SJCRH30 (cell line): ENCODE measurements around the gene ANG. TPM values are rescaled to one million over a fixed set of nuclear protein-coding genes. Genes with fewer than 3 reads are reported as not detected.
"Not testable (repeated sequence)": the region's sequence is repeated elsewhere in the genome, so short reads cannot be mapped to it uniquely, and the experiment has no call there.

ENCODE experiments used
- DNase-seq, 2 experiments: peaks; one replicate each; pipeline ENCODE4 v3.0.0-alpha.2; 2015 to 2020
- H3K27ac ChIP-seq: fragments of 250-450 bp; sonication (Bioruptor Pico); 2 replicates; pipeline ENCODE4 v1.5.1; 2020; ENCODE audit warnings: mild to moderate bottlenecking, moderate library complexity
- H3K27me3 ChIP-seq: fragments of 250-450 bp; sonication (Bioruptor Pico); 2 replicates; pipeline ENCODE4 v1.5.1; 2020; ENCODE audit warnings: mild to moderate bottlenecking, moderate library complexity
- H3K36me3 ChIP-seq: fragments of 250-450 bp; sonication (Bioruptor Pico); 2 replicates; pipeline ENCODE4 v1.5.1; 2020; ENCODE audit warnings: mild to moderate bottlenecking, moderate library complexity
- H3K4me1 ChIP-seq: fragments of 250-450 bp; sonication (Bioruptor Pico); 2 replicates; pipeline ENCODE4 v1.5.1; 2020; ENCODE audit warnings: mild to moderate bottlenecking, moderate library complexity
- H3K4me3 ChIP-seq: fragments of 250-450 bp; sonication (Bioruptor Pico); 2 replicates; pipeline ENCODE4 v1.5.1; 2020; ENCODE audit warnings: mild to moderate bottlenecking, moderate library complexity
- H3K9me3 ChIP-seq: fragments of 250-450 bp; sonication (Bioruptor Pico); replicated peaks from 2 replicates; pipeline ENCODE4 v1.5.1; 2020; ENCODE audit warnings: mild to moderate bottlenecking, moderate library complexity
- total RNA-seq: library from RNA; depleted of rRNA; stranded (reverse); fragments of >200 nt; shearing (Covaris generic); gene quantifications from 2 replicates; pipeline ENCODE4 v1.2.3, GENCODE V29; 2014; rRNA removed

ANG gene
- total RNA-seq, 1 experiment from 2014 or later: 0.49 TPM

DNA sequence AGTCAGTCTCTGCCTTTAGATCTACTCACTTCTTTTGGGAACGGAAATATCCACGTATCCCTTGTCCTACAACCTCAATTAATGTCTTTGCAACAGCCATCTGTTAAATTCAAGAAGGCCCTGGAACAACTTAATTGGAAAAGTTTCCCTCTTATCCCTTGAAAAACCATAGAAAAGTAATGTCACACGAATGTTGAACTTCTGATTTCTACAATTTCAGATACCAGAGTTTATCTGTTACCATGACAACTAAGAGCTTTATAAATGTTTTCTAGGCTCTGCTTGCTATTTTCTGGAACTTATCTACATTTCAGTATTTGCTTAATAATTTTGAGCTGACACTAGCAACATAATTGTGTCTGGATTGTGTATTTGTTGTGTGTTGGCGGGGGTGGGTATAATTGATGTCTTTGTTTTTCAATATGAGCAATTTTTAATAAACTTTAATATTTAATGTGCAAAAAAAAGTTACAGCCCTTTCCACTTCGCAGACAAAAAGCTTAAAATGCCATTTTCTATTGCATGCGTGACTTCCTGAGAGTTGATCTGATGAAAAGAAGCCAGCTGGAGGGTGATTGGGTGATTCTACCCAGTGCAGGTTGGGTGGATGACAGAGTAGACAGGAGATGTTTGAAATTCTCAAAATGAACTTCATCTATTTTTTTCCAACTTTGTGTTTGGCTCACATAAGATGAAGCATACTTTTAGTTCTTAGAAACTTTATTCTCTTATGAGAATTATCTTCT lies 45.3 kb downstream of the ANG start:
- Histone ChIP-seq H3K27ac (no peak overlapping the region), H3K4me1 (no peaks in the 10 kb centered on the region), H3K4me3 (no peak overlapping the region), H3K36me3 (no peaks in the 10 kb centered on the region), H3K9me3 (no peaks in the 10 kb centered on the region), H3K27me3 (no peaks in the 10 kb centered on the region)
- DNase-seq: no peak

GRCh38 chr14:20734430-20734806 lies 45.9 kb downstream of the ANG start:
- Histone ChIP-seq H3K9me3 (no peaks in the 10 kb centered on the region), H3K27ac (no peak overlapping the region), H3K27me3 (no peaks in the 10 kb centered on the region), H3K4me1 (no peaks in the 10 kb centered on the region), H3K4me3 (no peak overlapping the region), H3K36me3 (no peaks in the 10 kb centered on the region)
- no peak for DNase-seq

GRCh38 chr14:20738292-20738691 lies 49.7 kb downstream of the ANG start:
- H3K4me1 ChIP-seq, H3K27ac ChIP-seq, H3K27me3 ChIP-seq, DNase-seq, H3K36me3 ChIP-seq, H3K9me3 ChIP-seq, H3K4me3 ChIP-seq: not testable (repeated sequence)

DNA sequence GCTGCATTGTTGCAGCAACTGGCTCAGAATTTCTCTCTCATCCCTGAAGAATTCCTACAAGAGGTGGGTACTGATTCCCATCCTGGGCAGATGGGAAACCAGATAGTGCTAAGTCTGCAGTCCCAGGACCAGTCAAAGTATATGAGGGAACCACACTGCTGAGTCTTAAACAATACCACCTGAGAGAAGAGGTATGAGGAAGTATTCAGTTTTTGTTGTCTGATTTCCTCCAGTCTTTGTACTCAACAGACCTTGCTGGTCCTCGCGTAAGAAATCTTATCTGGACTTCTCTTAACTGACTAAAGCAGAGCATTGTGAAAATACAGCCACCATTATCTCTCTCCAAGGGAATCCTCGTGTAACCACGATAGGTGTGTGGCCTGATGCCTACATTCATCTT lies 53.6 kb downstream of the ANG start:
- Histone ChIP-seq H3K4me1 (no peaks in the 10 kb centered on the region), H3K36me3 (no peaks in the 10 kb centered on the region), H3K4me3 (no peak overlapping the region), H3K27me3 (no peaks in the 10 kb centered on the region), H3K9me3 (no peaks in the 10 kb centered on the region), H3K27ac (no peak overlapping the region)
- no peak for DNase-seq

- Histone ChIP-seq H3K4me1 (no peaks in the 10 kb centered on the region), H3K4me3 (no peak overlapping the region), H3K27ac (no peak overlapping the region), H3K9me3 (no peaks in the 10 kb centered on the region), H3K36me3 (no peaks in the 10 kb centered on the region), H3K27me3 (no peaks in the 10 kb centered on the region)
- DNase-seq: no peak
Measured at GRCh38 chr14:20743556-20743955, 55.0 kb downstream of the ANG start.

Other genes starting within 250 kb of the ANG start
- 27.2 and 34.1 TPM in 2 replicates for gene OSGEP, start 234.0 kb upstream of the ANG start, total RNA-seq
- 221 and 235 TPM in 2 replicates for gene APEX1, start 233.5 kb upstream of the ANG start, total RNA-seq
- 24.2 and 25.0 TPM in 2 replicates for gene PIP4P1, start 227.3 kb upstream of the ANG start, total RNA-seq
- gene PNP, start 219.4 kb upstream of the ANG start, total RNA-seq: 29.9 and 36.8 TPM in 2 replicates
- not detected in 2 replicates for gene RNASE10, start 183.2 kb upstream of the ANG start, total RNA-seq
- gene RNASE9, start 127.7 kb upstream of the ANG start, total RNA-seq: not detected in 2 replicates
- not detected in 2 replicates for gene RNASE11, start 100.8 kb upstream of the ANG start, total RNA-seq
- gene RNASE12, start 97.4 kb upstream of the ANG start, total RNA-seq: not detected in 2 replicates
- not detected in 2 replicates for gene OR6S1, start 47.1 kb upstream of the ANG start, total RNA-seq
- gene RNASE4, start 4.2 kb upstream of the ANG start, total RNA-seq: 0.69 and 0.71 TPM in 2 replicates
- not detected in 2 replicates for gene EDDM3A, start 57.1 kb downstream of the ANG start, total RNA-seq
- gene EDDM3B, start 79.6 kb downstream of the ANG start, total RNA-seq: not detected in 2 replicates
- gene RNASE6, start 92.5 kb downstream of the ANG start, total RNA-seq: not detected in 2 replicates
- gene RNASE1, start 114.1 kb downstream of the ANG start, total RNA-seq: not detected in 2 replicates
- not detected in 2 replicates for gene RNASE3, start 202.6 kb downstream of the ANG start, total RNA-seq